HG02852 (cell line): ENCODE measurements around the gene PUSL1.

ENCODE experiments used
- ATAC-seq: cut with Tn5 transposase; IDR thresholded peaks from one replicate; pipeline ENCODE4 v1.9.1; 2021; ENCODE audit warnings: mild to moderate bottlenecking, moderate library complexity; ENCODE audit not compliant: unreplicated experiment

Gene PUSL1

DNA sequence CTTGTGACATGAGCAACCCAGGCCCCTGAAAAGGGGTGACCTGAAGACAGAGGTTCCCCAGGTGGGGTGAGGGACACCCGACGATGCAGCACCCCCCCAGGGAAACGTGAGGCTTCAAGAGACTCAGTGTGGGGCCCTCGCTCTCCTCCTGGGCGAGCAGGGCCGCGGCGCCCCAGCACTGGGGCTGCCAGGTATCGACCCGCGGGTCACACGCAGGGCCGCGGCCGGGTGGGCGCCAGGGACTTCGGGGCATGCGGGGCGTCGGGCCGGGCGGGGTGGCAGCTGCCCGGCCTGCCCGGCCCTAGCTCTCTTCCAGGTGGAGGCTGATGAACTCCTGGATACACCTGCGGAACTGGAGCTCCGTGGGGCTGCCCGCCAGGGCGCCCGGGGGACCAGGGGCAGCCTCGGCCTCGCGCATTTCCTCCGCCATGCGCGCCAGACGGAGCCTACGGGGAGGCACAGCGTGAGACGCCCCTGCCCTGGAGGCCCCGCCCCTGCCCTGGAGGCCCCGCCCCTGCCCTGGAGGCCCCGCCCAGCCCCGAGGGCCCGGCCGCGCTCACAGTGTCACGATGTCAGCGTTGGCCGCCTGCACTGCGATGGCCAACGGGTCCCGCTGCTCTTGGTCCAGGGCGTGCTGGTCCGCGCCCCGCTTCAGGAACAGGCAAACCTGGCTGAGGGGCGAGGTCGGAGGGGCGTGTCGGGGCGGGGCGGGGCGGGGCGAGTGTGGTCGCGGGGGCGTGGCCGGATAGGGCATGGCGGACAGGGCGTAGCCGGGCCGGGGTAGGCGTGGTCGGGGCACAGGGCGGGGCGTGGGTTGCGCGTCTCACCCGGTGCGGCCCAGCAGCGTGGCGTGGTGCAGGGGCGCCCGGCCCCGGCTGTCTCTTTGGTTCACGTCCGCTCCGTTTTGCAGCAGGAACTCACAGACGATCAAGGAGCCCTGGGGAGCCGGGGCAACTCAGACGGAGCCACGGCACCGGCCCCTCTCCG is 14.8 kb upstream of the PUSL1 start:
- ATAC-seq: no peak

DNA sequence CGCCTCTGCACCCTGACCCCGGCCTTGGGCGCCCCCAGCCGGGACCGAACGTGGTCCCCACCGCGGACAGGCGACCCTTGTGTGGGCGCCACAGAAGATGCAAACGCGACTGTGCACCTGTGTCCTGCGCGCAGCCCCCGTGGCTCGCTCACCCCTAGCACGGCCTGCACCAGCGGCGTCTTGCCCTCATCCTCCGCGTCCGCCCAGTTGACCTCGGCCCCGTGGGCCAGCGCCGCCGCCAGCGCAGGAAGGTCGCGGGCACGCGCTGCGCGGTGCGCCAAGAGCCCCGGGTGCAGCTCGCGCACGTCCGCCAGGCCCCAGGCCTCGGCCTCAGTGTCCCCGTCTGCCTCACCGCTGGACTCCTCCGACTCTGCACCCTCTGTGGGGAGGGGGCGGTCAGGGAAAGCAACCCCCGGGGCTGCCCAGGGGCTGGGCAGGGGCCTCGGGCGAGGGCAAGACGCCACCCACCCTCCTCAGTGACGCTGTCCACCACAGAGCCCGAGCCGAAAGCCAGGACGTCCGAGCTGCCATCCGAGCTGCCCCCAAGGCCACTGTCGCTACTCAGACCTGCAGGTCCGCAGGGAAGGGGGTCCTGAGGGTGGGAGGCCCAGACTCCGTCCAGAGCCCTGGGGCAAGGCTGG is 14.0 kb upstream of the PUSL1 start:
- no peak for ATAC-seq

DNA sequence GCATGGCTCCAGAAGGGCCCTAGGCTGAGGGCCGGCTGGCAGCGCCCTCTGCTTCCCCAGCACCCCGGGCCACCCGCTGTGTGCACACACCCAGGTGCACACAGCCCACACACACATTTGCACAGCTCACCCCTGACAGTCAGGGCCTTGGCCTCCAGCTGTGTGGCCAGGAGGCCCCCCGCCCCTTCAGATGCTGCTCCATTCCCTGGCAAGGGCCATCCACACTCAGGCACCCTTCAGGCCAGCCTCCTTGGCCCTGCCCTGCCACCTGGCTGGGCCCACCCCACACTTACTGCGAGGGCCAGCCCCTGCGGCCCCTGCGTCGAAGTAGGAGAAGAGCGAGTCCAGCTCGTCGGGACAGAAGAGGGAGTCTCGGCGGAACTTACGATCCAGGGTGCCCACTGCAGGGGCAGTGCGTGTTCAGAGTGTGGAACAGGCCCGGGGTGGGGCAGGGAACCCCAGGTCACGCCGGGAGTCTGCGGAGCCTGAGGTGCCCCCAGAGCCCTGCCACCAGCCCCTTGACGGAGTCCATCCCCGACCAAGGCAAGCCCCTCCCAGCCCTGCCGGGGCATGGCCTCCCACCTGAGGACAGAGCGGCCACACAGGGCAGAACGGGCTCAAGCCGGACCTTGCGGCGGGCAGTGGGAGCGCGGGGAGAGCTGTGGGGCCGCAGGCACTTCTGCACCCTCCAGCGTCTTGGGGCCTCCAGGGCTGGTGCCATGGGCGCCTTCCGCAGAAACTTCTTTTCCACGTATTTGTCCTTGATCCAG is 13.1 kb upstream of the PUSL1 start:
- ATAC-seq: no peak

DNA sequence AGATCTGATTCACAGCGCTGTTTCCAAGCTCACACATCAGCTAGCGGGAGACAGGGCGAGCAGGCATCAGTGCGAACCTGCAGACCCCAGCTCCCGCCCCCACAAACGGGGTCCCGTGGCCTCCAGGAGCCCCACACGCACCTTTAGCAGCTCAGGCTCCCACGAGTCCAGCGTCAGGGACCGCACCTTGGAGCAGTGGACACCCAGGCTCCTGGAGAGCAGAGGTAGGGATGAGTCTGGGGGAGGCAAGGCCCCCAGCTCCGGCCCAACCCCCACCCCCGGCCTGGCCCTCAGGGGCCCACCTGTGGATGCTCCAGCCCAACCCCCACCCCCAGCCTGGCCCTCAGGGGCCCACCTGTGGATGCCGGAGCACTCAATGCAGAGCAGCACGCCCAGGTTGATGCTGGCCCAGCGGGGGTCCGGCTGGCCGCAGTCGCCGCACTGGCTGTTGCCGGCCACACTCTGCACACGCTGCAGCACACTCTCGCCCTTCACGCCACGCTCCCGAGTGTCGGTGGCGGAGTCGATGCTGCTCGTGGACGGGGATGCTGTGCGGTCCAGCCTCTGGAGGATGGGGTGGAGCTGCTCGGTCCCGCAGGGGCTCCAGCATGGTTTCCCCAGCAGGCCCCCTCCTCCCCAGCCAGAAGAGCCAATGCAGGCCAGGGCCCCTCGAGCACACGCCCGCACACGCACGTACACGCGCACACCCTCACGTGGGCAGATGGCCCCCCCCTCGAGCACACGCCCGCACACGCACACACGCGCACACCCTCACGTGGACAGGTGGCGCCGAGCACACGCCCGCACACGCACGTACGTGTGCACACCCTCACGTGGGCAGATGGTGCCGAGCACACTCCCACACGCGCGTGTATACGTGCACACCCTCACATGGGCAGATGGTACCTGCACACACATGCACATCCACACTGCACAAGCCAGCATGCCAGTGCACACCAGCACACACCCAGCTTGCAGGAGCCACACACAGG is 12.0 kb upstream of the PUSL1 start:
- ATAC-seq: no peak

DNA sequence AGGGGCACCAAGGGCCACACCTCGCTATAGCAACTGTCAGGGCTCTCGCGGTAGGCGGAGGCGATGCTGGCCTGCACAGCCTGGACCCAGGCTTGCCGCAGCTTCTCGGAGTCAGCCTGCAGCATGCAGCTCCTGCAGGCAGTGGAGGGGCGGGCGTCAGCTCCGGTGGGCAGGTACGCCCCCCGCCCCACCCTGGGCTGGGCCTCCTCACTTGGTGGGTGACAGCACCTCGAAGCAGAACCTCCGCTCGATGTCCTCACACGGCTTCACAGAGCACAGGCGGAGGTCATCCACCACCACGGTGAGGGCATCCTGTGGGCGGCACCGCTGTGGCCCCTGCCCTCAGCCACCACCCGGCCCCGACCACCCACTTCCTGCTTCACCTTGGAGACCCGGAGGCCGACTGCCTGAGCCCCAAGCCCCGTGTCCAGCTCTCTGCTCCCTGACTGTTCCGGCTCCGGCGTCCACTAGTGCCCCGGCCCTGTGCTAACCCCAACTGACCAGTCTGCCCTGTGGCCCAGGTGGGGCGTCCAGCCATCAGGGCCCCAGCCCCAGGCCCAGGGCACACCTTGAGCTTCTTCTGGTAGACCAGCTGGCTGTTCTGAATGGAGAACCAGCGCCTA is 10.5 kb upstream of the PUSL1 start:
- ATAC-seq: no peak

DNA sequence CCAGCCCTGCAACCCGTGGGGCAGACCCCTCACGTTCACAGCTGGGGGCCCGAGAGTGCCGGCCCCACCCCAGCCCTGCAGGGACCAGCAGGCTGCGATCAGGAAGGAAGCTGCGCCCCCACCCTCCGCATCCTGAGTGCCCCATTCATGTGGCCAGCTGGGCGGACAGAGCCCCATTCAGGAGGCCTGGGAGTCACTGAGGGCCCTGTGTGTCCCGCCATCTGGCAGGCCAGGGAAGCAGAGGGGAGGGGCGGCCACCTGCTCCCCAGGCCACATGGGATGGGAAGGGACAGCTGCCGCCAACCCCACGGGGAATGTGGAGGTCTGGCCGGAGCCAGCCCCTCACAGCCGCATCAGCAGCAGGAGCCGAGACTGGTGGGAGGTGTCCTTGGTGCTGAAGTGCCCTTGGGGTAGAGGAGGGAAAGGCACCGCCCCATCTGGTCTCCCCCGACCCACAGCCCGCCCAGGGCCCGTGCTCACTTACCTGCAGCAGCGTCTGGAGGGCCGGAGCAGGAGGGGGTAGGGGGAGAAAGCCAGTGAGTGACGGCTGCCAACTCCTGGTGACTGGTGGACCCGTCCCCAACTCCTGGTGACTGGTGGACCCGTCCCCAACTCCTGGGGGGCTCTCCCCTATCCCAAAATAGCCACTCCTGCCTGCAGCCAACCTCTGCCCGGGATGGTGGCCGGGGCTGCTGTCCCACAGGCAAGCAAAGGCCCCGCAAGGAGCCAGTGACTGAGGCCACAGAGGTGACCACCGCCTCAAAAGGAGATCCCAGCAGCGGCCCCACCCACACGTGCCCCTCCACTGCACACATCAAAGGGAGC is 9.3 kb upstream of the PUSL1 start:
- ATAC-seq: no peak

DNA sequence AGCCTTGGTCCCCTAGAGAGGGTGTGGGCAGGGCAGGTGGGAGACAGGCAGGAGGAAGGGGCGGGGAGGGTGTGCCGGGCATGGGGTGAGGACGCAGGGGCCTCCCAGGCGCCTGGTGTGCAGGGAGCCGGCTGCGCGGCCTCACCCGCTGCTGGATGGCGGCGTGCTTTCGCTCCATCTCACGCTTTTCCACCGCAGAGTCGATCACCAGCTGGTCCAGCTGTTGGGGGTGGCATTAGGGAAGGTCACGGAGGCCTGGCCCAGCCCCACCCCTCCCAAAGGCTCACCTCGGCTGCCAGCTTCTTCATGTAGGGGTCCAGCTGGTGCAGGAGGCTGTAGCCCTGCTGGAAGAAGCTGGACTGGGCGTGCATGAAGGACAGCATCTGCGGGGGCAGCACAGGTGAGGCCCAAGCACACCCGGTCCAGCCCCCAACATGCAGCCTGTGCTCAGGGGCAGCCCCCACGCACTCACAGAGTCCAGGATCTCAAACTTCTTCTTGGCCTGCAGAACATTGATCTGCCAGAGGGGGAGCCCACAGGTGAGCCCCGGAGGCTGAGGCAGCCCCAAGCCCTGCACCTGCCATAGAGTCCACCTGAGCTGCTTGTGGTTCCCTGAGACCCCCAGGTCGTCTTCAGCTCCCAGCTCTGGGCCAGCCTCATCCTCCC is 8.6 kb upstream of the PUSL1 start:
- no peak for ATAC-seq

DNA sequence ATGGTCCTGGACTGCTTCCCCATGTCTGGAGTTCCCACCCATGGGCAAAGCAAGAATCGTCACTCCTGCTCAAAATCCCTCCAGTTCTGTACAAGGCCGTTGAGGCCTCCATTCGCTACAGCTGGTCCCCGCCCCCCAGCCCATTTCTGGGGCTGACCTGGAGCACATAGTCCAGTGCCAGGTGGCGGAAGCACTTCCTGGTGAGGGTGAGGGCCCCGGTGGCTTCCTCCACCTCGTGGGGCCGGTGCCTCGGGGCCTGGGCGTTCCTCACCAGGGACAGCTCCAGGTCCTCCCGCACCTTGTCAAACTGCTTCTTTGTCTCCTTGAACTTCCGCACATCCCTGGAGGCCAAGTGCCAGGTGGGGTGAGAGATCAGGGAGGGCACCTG is 8.1 kb upstream of the PUSL1 start:
- ATAC-seq: no peak

DNA sequence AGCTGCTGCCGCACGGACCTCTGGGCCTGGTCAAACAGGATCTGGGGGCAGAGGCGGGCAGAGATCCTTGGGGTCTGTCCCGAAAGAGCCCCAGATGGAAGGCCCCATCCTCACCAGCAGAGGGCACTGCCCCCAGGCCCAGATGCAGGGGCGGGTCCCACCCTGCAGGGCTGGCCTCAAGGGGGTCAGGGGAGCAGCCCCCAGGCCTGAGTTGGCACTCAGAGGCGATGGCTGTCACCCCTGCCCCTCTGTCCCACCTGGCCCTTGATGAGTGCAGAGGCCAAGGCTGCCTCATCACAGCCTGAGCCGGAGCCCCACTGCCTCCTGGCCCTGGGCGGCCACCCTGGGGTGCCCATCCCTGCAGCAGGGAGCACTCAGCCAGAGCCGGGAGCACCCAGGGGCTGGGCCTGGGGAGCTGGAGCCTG is 6.4 kb upstream of the PUSL1 start:
- ATAC-seq: no peak

DNA sequence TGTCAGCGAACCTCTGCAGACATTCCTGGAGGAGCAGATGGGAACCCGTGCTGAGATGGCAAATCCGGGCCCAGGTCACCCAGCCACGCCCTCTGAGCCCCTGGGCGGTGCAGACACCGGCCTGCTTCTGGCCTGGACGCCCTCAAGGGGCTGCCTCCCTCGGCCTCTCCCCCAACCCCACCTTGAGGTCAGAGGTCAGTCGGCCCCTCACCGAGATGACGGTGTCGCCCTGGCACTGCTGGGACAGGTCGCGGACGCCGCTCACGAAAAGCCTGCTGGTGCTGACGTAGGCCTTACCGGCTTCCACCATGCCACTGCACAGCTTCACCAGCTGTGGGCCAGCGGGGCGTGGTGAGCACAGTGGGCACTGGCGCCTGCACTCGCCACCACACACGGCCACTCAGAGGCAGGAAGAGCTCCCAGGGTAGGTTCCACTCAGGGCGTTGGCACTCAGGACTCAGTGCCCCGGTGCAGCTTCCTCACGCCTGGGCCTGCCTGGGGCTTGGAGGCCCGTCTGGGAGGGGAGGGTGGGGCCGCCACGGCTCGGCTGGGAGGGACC is 5.4 kb upstream of the PUSL1 start:
- ATAC-seq: no peak

DNA sequence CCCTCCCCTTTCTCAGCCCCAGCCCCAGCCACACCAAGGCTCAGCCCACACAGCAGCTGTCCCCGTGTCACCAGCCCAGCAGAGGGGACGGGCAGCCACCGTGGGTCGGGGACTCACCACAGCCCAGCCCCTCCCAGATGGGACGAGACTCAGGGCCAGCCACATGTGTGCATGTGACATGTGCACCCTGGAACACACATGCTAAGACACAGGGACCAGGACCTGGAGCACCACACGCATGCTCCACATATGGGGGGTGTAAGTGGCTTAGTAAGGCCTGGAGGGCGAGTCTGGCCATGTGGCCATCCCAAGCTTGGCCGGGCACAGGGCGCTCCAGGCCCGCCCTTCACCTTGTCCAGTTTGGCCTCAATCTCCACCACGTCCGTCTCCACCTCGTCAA is 4.7 kb upstream of the PUSL1 start:
- no peak for ATAC-seq

DNA sequence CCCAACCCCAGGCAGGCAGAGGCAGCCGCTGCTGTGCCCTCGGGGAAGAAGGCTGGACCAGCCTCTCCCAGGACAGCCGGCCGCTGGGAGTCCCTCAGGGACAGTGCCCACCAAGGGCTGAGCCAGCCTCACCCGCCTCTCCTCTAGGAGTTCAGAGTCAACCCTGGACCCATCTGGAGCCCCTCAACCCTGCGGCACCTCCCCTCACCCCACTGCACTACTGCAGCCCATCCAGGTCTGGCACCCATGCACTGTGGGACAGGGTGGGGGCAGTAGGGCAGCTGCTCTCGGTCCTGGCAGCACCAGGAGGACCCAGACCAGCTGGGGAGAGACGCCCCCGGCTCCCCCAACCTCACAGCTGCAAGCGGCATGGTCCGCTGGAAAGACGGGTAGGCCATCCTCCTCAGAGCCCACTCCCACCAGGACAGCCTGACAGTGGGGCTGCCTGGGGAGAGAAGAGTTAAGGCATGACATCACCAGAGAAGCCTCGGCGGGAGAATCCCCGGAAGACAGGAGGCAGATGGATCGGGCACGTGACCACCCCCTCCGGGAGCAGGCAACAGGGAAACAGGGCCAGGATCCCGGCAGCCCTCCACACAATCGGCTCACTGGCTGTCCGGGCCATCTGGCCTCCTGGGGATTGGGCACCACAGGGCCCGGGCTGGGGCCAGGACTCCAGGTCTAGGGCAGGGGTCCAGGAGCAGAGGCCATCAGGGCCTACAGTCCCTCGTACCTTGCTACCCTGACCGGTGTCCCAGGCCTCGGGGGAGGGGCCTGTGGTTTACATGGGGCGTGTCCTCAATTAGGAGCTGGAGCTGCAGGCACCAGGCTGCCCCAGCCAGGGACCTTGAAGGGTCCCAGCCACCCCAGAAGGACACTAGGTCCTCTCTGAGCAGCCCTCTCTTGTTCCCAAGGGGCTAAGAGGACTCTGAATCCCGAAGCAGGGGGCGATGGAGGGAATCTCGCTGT is 3.8 kb upstream of the PUSL1 start:
- ATAC-seq: no peak

DNA sequence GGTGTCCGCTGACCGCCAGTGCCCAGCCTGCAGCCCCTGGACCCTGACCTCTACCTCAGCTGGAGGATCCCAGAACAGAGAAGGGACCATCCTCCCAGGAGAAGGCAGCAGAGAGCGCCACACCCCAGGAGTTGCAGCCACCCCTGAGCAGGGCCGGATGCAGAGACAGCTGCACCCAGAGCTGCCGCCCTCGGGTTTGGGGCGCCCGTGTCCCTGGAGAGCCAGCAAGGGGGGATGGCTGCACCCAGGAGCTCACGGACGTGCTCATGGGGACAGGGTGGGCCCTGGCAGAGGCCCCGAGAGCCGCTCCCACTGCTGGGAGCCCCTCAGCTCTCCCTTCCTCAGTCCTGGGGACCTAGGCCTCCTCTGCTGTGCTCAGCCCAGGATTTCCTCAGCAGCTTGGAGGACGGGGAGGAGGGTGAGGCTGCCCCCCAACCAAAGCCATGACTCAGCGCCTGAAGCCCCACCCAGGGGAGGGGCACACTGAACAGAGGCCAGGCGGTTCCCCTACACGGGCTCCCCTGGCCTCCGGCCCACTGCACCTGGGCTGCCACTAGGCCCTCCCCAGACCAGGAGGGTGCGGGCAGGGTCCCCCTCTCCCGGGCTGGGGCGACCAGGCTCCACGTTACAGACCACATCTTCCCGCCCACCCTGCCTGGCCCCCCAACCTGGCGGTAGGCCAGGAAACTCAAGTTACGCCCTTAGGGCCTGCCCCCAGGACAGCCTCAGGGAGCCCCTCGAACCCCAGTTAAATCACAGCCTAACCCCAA is 2.9 kb upstream of the PUSL1 start:
- no peak for ATAC-seq

DNA sequence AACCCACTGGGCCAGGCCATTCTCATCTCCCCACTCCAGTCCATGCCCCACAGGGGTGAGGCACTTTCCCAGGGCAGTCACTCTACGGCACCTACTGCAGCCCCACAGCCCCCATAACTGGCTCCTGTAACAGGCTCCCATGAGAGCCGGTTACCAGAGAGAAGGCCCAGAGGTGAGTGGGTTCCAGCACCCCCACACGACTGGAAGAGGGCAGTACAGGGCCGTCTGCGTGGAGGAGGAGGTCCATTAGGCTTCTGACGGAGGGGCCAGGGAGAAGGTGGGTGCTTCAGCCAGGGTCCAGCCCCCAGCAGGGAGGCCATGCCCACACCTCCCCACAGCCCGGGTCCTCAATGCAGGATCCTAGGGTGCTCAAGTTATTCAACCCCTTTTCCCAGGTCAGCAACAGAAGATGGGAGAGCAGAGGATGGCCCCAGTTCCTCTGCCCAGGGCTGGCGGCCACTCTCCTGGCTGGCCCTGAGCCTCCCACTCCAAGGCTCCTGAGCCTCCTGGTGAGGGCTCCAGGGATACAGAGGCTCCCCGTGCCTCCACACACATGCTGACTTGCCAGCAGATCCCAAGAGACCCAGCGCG is 2.2 kb upstream of the PUSL1 start:
- no peak for ATAC-seq

DNA sequence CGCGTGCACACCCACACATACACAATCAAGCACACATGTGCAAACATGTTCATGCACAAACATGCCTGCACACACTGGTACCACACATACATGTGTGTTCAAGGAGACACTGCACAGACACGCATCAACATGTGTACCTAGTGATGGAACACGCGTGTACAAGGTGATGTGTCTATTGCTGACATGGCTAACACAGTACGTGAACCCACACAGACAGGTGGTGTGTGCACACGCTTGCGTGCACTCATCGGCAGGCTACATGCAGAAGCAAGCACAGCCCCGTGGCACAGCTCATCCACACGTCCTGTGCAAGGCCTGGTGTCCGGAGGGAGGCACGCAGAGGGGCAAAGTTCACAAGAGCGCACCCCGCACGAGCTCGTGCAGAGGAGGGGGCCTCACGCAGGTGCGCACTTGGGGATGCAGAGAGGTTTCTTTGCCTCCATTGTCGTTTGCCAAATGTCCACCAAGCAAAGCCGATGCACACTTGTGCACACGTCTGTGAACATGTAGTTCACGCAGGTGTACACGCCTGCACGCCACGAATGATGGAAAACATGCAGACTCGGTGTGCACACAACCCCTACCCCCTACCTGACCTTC is 1.6 kb upstream of the PUSL1 start:
- no peak for ATAC-seq
